ENCODE results near the gene ATP2A2. TPM values are rescaled to one million over a fixed set of nuclear protein-coding genes. Genes with fewer than 3 reads are reported as not detected.
"Not testable (repeated sequence)": the region's sequence is repeated elsewhere in the genome, so short reads cannot be mapped to it uniquely, and the experiment has no call there.

The ATP2A2 gene
- total and polyA plus RNA-seq, 10 donors = 7.8 to 143 (median 107) TPM

- TF ChIP-seq CTCF (IDR thresholded peaks at IDR 0.05 in 8 of 11, conservative IDR thresholded peaks at IDR 0.05 in 3 of 11) (peak in 8 of 11 experiments; percentile 12 to 57 (median 39)), POLR2A (IDR thresholded peaks at IDR 0.05) (no peak), POLR2AphosphoS5 (IDR thresholded peaks at IDR 0.05) (no peak)
- Histone ChIP-seq H3K9me3 (no peaks in the 10 kb centered on the region), H3K36me3 (peaks cover 0 to 15% (median 2%) of the 10 kb centered on the region in 6 donors), H3K4me1 (peaks cover 0 to 29% (median 14%) of the 10 kb centered on the region in 6 donors), H3K4me3 (no peak overlapping the region), H3K27ac (no peak overlapping the region), H3K27me3 (replicated peaks in 1 of 7) (no peaks in the 10 kb centered on the region)
- intact Hi-C loops (cut with DNase I; ENCODE audit: low total_unique reads) = no loop called here
- no peak for DNase-seq
- 13 to 34% (median 21%) methylated on average over 3 of the region's 3 CpGs for WGBS, 5 donors
Measured at GRCh38 chr12:110355073-110355472, 74.0 kb downstream of the ATP2A2 start.

DNA sequence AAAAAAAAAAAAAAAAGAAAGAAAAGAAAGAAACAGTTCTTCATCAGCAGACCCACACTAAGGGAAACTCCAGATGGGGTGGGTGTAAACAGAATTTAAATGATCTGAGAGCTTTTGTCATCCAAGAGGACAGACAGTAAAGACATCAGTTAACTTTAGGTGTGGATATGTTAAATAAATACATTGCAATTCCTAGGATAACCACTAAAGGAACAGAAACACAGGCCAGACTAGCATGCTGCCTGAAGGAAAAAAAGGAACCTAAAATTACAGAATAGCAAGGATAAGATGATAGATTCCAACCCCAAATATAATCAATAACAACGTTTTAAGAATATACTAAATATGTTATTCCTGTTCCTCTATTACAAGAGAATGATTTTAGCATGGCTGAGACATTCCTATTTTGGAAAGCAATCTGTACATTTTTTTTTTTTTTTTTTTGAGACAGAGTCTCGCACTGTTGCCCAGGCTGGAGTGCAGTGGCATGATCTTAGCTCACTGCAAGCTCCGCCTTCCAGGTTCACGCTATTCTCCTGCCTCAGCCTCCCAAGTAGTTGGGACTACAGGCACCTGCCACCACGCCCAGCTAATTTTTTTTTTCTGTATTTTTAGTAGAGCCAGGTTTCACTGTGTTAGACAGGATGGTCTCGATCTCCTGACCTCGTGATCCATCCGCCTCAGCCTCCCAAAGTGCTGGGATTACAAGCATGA, 77.5 kb downstream of the ATP2A2 start:
- WGBS, 5 donors = 87 to 89% (median 88%) methylated on average over 8 of the region's 8 CpGs
- intact Hi-C loops (cut with DNase I; ENCODE audit: low total_unique reads) = not testable (repeated sequence)

GRCh38 chr12:110361216-110361615, 80.2 kb downstream of the ATP2A2 start:
- no peak for TF ChIP-seq CTCF (IDR thresholded peaks at IDR 0.05 in 8 of 11, conservative IDR thresholded peaks at IDR 0.05 in 3 of 11)
- no peak for TF ChIP-seq POLR2AphosphoS5 (IDR thresholded peaks at IDR 0.05)
- no peak for TF ChIP-seq POLR2A (IDR thresholded peaks at IDR 0.05)
- intact Hi-C loops (cut with DNase I; ENCODE audit: low total_unique reads) = no loop called here
- DNase-seq = no peak
- Histone ChIP-seq H3K27ac (peak overlapping the region in 6 of 8 donors; percentile 20 to 63 (median 48)), H3K4me3 (no peak overlapping the region), H3K36me3 (no peaks in the 10 kb centered on the region), H3K27me3 (replicated peaks in 1 of 7) (no peaks in the 10 kb centered on the region), H3K9me3 (no peaks in the 10 kb centered on the region), H3K4me1 (peaks cover 0 to 15% (median 0%) of the 10 kb centered on the region in 6 donors)
- WGBS, 5 donors = 72 to 97% (median 94%) methylated on average over 1 of the region's 1 CpG

More for the DNA sequence above, 77.5 kb downstream of the ATP2A2 start:
- H3K27me3 ChIP-seq (replicated peaks in 1 of 7); DNase-seq; H3K36me3 ChIP-seq; H3K27ac ChIP-seq; H3K9me3 ChIP-seq; H3K4me3 ChIP-seq: not testable (repeated sequence)
- peaks cover 0 to 26% (median 12%) of the 10 kb centered on the region in 6 donors for H3K4me1 ChIP-seq

DNA sequence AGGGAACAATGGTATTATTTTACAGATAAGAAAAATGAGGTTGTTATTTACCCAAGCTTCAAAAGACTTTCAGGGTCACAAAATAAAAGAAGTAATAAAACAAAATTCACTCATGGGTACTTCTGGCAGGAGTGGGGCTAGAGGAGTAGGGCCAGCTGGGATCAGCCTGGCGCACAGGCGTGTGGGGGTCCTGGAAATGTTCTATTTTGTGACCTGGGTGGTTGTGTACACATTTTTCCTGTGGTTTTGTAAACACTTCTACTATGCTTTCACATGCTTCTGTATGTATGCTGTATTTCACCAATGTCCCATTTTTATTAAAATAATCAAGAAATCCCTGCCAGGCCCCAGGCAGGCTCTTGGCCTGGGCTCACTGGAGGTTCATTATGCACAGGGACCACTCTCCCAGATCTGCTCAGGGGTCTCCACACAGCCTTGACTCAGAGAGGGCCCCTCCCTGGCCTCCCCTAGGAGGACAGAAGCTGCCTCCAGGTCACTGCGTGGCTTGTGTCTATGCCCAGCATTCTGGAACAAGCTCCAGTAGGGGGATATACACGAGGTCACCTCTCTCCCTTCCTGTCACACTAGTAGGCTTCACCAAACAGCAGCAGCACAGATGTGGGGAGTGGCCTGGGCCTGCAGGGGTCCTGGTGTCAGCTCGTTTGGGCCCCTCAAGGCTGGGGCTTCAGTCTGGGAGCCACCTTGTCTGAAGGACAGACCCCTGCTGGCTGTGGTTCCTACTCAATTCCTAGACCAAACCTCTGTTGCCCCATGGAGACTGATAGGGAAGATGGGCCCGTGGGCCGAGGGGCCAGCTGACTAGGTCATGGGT, 84.7 kb downstream of the ATP2A2 start:
- peaks cover 0 to 44% (median 8%) of the 10 kb centered on the region in 6 donors for H3K4me1 ChIP-seq
- peaks cover 0 to 10% (median 0%) of the 10 kb centered on the region in 6 donors for H3K36me3 ChIP-seq
- no peak overlapping the region for H3K4me3 ChIP-seq
- WGBS, 5 donors = 47 to 82% (median 77%) methylated on average over 4 to 7 of the region's 7 CpGs
- no peak for DNase-seq
- H3K9me3 ChIP-seq = no peaks in the 10 kb centered on the region
- intact Hi-C loops (cut with DNase I; ENCODE audit: low total_unique reads) = no loop called here
- H3K27me3 ChIP-seq (replicated peaks in 1 of 7) = no peaks in the 10 kb centered on the region
- TF ChIP-seq CTCF (IDR thresholded peaks at IDR 0.05 in 8 of 11, conservative IDR thresholded peaks at IDR 0.05 in 3 of 11) (no peak), POLR2A (IDR thresholded peaks at IDR 0.05) (no peak), POLR2AphosphoS5 (IDR thresholded peaks at IDR 0.05) (no peak)
- peak overlapping the region in 4 of 8 donors; percentile 20 to 54 (median 40) for H3K27ac ChIP-seq
